ENCODE data around the gene ACO1.
"Not testable (repeated sequence)": the region's sequence is repeated elsewhere in the genome, so short reads cannot be mapped to it uniquely, and the experiment has no call there.

ACO1 gene

DNA sequence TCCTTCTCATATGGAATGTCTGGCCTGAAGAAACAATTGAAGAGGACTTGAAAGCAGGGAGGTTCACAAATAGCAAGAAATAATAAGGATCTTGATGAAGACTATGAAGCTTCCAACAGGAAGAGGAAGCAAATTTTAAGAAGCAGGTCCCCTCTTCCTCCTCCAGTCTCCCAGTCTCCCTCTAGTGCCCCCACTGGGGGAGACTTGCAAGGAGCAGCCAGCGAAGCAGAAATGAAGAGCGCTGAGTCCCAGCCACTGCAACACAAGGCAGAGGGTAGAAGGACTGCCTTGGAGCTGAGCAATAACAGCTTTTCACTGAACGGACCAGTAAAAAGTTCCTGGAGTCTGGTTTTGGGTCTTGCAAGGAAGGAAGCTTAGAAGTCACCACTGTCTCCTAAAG lies 32.6 kb upstream of the ACO1 start:
- peak; percentile 15 for DNase-seq (ENCODE audit: extremely low spot score)
- no peak for TF ChIP-seq HDGF (IDR thresholded peaks at IDR 0.05; ENCODE audit: borderline replicate concordance)
- no peak for TF ChIP-seq ARNT (IDR thresholded peaks at IDR 0.05)
- no peak for TF ChIP-seq ZNF384 (IDR thresholded peaks at IDR 0.05)
- TF ChIP-seq, protein P1, sequence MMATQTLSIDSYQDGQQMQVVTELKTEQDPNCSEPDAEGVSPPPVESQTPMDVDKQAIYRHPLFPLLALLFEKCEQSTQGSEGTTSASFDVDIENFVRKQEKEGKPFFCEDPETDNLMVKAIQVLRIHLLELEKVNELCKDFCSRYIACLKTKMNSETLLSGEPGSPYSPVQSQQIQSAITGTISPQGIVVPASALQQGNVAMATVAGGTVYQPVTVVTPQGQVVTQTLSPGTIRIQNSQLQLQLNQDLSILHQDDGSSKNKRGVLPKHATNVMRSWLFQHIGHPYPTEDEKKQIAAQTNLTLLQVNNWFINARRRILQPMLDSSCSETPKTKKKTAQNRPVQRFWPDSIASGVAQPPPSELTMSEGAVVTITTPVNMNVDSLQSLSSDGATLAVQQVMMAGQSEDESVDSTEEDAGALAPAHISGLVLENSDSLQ (IDR thresholded peaks at IDR 0.05) = no peak
- no peak for TF ChIP-seq FOXA1 (IDR thresholded peaks at IDR 0.05)
- TF ChIP-seq FOXM1 (IDR thresholded peaks at IDR 0.05; ENCODE audit: borderline replicate concordance) = no peak
- TF ChIP-seq LEF1 (IDR thresholded peaks at IDR 0.05; ENCODE audit: borderline replicate concordance) = no peak
- no peak for TF ChIP-seq SP1 (IDR thresholded peaks at IDR 0.05)
- TF ChIP-seq CTBP1 (IDR thresholded peaks at IDR 0.05; ENCODE audit: borderline replicate concordance) = no peak
- no peak for TF ChIP-seq BHLHE40 (IDR thresholded peaks at IDR 0.05; ENCODE audit: borderline replicate concordance)
- TF ChIP-seq FOXK2 (IDR thresholded peaks at IDR 0.05) = no peak
- TF ChIP-seq SUZ12 (IDR thresholded peaks at IDR 0.05) = no peak
- ChIA-PET POLR2A (no interaction called here), CTCF (no interaction called here)

DNA sequence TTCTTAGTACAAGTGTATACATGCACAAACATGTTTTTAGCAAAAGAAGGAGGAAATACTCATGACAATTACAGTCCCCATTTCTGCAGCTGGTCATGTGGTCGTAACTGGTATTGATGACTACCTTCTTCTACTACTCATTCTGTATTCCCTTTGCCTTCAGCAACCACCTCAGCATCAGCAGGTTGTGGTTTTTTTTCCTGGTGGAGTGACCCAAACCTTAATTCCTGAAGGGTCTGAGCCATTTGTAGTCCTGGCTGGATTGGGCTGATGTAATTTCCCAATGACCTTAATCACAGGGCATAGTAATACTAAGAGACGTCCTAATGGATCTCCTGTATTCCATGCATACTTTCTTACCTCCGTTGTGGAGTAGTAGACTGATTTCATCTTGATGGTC lies 31.0 kb upstream of the ACO1 start:
- POLR2A ChIA-PET; CTCF ChIA-PET; DNase-seq (ENCODE audit: extremely low spot score): not testable (repeated sequence)

DNA sequence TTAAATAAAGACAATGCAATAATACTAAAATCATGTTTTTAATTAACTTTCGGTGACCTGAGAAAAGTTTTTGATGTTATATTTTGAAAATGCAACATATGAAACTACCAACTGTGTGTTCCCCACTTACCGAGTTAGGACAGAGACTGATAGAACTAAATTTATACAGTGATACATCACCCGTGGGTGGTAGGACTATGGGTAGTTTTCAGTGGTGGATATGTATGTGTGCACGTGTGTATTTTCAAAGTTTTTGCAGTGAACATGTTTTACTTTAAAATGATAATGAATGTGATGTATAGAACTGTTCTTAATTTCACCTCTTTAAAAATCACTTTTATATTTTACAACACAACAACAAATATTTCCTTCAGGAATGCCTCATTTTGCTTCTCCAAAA lies 25.0 kb upstream of the ACO1 start:
- no peak for DNase-seq (ENCODE audit: extremely low spot score)
- POLR2A ChIA-PET = no interaction called here
- CTCF ChIA-PET = no interaction called here
- TF ChIP-seq SUZ12 (IDR thresholded peaks at IDR 0.05) (no peak), ELF4 (IDR thresholded peaks at IDR 0.05) (no peak), SP1 (IDR thresholded peaks at IDR 0.05) (no peak), FOXK2 (IDR thresholded peaks at IDR 0.05) (no peak), ARNT (IDR thresholded peaks at IDR 0.05) (no peak), L3MBTL2 (conservative IDR thresholded peaks at IDR 0.05) (no peak)
- TF ChIP-seq, protein P1 (IDR thresholded peaks at IDR 0.05) = no peak

DNA sequence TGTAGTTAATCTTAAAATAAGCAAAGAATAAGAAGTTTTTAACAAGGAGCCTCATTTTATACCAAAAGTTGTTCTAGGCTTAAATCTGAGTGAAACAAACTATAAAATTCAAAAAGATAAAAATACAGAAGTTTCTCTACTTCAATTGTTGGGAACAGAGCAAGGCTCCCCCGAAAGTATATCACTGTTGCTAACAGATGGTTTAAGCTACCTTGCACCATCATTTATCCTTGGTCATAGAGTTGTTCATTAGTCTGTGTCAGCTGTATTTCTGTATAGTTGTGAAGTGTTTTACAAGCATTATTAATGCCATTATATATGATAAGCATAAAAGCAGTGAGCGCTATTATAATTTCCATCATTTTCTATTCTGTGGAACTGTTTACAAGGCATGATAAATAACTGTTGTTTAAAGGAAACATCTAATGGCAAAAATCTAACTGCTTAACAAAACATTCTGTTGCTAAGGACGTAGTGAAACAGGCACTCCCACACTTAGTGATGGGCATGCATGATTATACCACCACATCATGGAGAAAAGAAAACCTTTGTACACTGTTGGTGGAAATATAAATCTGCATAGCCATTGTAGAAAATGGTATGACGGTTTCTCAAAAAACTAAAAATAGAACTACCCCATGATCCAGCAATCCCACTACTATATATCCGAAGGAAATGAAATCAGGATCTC lies 23.3 kb upstream of the ACO1 start:
- TF ChIP-seq TARDBP (IDR thresholded peaks at IDR 0.05) (no peak), ARNT (IDR thresholded peaks at IDR 0.05) (no peak), BHLHE40 (IDR thresholded peaks at IDR 0.05; ENCODE audit: borderline replicate concordance) (no peak), FOXK2 (IDR thresholded peaks at IDR 0.05) (no peak), L3MBTL2 (conservative IDR thresholded peaks at IDR 0.05) (no peak), ELF4 (IDR thresholded peaks at IDR 0.05) (no peak), NFRKB (IDR thresholded peaks at IDR 0.05) (no peak), LEF1 (IDR thresholded peaks at IDR 0.05; ENCODE audit: borderline replicate concordance) (no peak), HDGF (IDR thresholded peaks at IDR 0.05; ENCODE audit: borderline replicate concordance) (no peak), FOXA1 (IDR thresholded peaks at IDR 0.05) (no peak), SUZ12 (IDR thresholded peaks at IDR 0.05) (no peak), SP1 (IDR thresholded peaks at IDR 0.05) (no peak), FOXM1 (IDR thresholded peaks at IDR 0.05; ENCODE audit: borderline replicate concordance) (no peak), ZNF384 (IDR thresholded peaks at IDR 0.05) (no peak), CTBP1 (IDR thresholded peaks at IDR 0.05; ENCODE audit: borderline replicate concordance) (no peak)
- TF ChIP-seq, protein P1 (IDR thresholded peaks at IDR 0.05) = no peak
- POLR2A ChIA-PET = no interaction called here
- DNase-seq (ENCODE audit: extremely low spot score) = no peak
- CTCF ChIA-PET = no interaction called here

DNA sequence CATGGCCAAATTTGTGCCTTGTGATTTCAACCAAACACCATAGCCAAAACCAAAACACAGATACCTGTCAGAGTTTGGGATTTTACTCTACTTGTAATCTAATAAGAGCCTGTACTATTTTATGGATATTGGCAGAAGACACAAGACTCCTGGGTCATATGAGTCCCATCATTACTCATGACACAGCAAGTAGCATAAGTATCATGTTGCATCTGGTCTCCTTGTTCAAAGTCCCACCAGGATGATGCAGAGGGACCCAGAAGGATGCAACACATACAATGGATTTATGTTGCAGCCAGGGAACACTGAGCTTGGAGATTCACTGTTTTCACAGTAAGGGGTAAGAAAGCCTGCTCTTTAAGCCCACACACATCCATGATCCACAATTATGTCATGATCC lies 13.2 kb upstream of the ACO1 start:
- no peak for DNase-seq (ENCODE audit: extremely low spot score)
- TF ChIP-seq FOXA1 (IDR thresholded peaks at IDR 0.05) (no peak), FOXK2 (IDR thresholded peaks at IDR 0.05) (no peak), TARDBP (IDR thresholded peaks at IDR 0.05) (no peak), FOXM1 (IDR thresholded peaks at IDR 0.05; ENCODE audit: borderline replicate concordance) (no peak), HDGF (IDR thresholded peaks at IDR 0.05; ENCODE audit: borderline replicate concordance) (no peak), ARNT (IDR thresholded peaks at IDR 0.05) (no peak)
- TF ChIP-seq, protein P1 (IDR thresholded peaks at IDR 0.05) = no peak
- ChIA-PET POLR2A (no interaction called here), CTCF (no interaction called here)

DNA sequence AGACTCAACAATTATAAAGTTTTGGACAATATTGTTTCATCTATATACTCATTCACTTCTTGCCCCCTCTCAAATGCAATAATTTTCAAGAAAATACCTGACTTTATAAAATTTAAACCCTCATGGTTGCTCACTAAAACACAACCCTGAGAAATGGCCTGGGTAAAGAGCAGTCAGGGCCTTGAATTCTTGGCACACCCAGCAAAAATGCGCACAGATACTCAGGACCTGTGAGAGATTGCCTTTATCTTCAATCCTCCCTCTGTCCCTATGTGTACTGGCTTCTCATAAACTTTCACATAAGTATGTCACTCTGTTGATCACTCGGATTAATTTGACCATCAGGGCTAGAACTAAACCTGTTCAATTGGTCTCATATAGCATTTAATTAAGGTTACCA lies 12.8 kb upstream of the ACO1 start:
- TF ChIP-seq ZNF384 (IDR thresholded peaks at IDR 0.05) (no peak), ELF4 (IDR thresholded peaks at IDR 0.05) (no peak), HDGF (IDR thresholded peaks at IDR 0.05; ENCODE audit: borderline replicate concordance) (no peak), CTBP1 (IDR thresholded peaks at IDR 0.05; ENCODE audit: borderline replicate concordance) (no peak), SP1 (IDR thresholded peaks at IDR 0.05) (no peak), FOXM1 (IDR thresholded peaks at IDR 0.05; ENCODE audit: borderline replicate concordance) (no peak), FOXA1 (IDR thresholded peaks at IDR 0.05) (no peak), ARNT (IDR thresholded peaks at IDR 0.05) (no peak), BHLHE40 (IDR thresholded peaks at IDR 0.05; ENCODE audit: borderline replicate concordance) (no peak), L3MBTL2 (conservative IDR thresholded peaks at IDR 0.05) (no peak), FOXK2 (IDR thresholded peaks at IDR 0.05) (no peak), LEF1 (IDR thresholded peaks at IDR 0.05; ENCODE audit: borderline replicate concordance) (no peak)
- TF ChIP-seq, protein P1 (IDR thresholded peaks at IDR 0.05) = no peak
- ChIA-PET POLR2A (no interaction called here), CTCF (no interaction called here)
- DNase-seq (ENCODE audit: extremely low spot score) = no peak

Data from HEK293T (cell line).